Body of pancreas (tissue), 4 donors: ENCODE data around the gene ISM2.

ENCODE experiments used
- POLR2A ChIP-seq, 3 donors: fragments of 450-650 bp; IDR thresholded peaks; one replicate each; pipeline ENCODE4 v1.6.1; 2016; ENCODE audit warnings: antibody characterized with exemption in 3 of 3, mild to moderate bottlenecking in 2 of 3
- TF ChIP-seq, protein P1 (sequence below), 7 experiments: fragments of 450-650 bp in 4 of 7; fragments of 200-600 bp in 3 of 7; sonication (generic) in 3 of 7; IDR thresholded peaks; one replicate each; pipeline ENCODE4 v1.5.1; 2016 to 2019; ENCODE audit warnings: antibody characterized with exemption in 7 of 7

DNA sequence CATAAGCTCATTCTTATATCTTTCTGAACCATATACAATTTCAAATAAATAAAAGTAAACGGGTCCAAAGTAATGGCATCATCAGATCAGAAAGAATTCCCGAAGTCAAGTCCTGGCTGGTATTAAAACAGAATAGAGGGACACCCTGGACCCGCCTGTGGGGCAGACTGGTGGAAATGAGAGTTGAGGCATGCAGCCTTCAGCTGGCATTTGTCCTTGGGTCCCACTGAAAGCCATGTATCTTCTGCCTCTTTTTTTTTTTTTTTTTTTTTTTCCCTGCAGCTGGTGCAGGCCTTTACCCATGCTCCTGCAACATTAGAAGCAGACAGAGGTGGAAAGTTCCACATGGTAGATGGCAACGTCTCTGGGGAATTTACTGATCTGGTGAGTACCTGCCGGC, 30.8 kb downstream of the ISM2 start:
- TF ChIP-seq, protein P1, sequence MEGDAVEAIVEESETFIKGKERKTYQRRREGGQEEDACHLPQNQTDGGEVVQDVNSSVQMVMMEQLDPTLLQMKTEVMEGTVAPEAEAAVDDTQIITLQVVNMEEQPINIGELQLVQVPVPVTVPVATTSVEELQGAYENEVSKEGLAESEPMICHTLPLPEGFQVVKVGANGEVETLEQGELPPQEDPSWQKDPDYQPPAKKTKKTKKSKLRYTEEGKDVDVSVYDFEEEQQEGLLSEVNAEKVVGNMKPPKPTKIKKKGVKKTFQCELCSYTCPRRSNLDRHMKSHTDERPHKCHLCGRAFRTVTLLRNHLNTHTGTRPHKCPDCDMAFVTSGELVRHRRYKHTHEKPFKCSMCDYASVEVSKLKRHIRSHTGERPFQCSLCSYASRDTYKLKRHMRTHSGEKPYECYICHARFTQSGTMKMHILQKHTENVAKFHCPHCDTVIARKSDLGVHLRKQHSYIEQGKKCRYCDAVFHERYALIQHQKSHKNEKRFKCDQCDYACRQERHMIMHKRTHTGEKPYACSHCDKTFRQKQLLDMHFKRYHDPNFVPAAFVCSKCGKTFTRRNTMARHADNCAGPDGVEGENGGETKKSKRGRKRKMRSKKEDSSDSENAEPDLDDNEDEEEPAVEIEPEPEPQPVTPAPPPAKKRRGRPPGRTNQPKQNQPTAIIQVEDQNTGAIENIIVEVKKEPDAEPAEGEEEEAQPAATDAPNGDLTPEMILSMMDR (IDR thresholded peaks at IDR 0.05), result no peak
- no peak for TF ChIP-seq POLR2A (IDR thresholded peaks at IDR 0.05)
